Measurements from ENCODE around the gene RYR1. TPM values are rescaled to one million over a fixed set of nuclear protein-coding genes. Genes with fewer than 3 reads are reported as not detected.

The RYR1 gene
- total and polyA plus RNA-seq, 10 of the 15 experiments (the other 5 are each of a cell fraction or from before 2014, with no cell fraction given), result under 0.01 to 0.32 (median 0.07) TPM; not detected in 1

DNA sequence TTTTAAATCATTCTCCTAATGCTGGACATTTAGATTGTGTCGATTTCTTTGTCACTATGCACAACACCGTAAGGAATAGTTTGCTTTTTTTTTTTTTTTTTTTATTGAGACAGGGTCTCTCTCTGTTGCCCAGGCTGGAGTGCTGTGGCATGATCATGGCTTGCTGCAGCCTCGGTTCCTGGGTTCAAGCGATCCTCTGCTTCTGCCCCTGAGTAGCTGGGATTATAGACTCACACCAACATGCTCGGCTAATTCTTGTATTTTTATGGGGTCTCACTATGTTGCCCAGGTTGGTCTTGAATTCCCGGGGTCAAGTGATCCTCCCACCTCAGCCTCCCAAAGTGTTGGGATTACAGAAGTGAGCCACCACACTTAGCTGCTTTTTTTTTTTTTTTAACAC is 86.5 kb downstream of the RYR1 start (continued):
- TF ChIP-seq TAF1 (IDR thresholded peaks at IDR 0.05; ENCODE audit: borderline replicate concordance, low read depth, low read length), result no peak
- TF ChIP-seq, protein P1, sequence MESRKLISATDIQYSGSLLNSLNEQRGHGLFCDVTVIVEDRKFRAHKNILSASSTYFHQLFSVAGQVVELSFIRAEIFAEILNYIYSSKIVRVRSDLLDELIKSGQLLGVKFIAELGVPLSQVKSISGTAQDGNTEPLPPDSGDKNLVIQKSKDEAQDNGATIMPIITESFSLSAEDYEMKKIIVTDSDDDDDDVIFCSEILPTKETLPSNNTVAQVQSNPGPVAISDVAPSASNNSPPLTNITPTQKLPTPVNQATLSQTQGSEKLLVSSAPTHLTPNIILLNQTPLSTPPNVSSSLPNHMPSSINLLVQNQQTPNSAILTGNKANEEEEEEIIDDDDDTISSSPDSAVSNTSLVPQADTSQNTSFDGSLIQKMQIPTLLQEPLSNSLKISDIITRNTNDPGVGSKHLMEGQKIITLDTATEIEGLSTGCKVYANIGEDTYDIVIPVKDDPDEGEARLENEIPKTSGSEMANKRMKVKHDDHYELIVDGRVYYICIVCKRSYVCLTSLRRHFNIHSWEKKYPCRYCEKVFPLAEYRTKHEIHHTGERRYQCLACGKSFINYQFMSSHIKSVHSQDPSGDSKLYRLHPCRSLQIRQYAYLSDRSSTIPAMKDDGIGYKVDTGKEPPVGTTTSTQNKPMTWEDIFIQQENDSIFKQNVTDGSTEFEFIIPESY (IDR thresholded peaks at IDR 0.05), result no peak

DNA sequence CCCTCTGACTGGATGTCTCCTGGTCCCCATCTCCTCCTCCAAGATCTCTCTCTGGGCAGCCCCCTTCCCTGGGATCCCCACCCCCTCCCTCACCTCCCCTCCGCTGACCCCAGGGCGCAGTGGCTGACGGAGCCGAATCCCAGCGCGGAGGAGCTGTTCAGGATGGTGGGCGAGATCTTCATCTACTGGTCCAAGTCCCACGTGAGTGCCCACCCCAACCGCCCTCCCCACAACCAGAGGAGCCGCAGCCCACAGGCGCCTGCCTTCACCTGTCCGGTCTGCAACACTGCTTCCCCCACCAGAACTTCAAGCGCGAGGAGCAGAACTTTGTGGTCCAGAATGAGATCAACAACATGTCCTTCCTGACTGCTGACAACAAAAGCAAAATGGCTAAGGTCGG is 89.4 kb downstream of the RYR1 start:
- Histone ChIP-seq H3K9ac (ENCODE audit: control insufficient read depth, insufficient read depth, low read length) (no peak overlapping the region), H4K20me1 (ENCODE audit: control insufficient read depth, insufficient read depth) (no peaks in the 10 kb centered on the region), H3K27me3 (replicated peaks in 1 of 2; ENCODE audit: control insufficient read depth in 2 of 2, insufficient read depth in 2 of 2, low read length in 1 of 2) (no peaks in the 10 kb centered on the region), H3K4me1 (ENCODE audit: control insufficient read depth, insufficient read depth, low read length) (no peaks in the 10 kb centered on the region), H3K79me2 (ENCODE audit: control insufficient read depth, insufficient read depth, low read length) (no peaks in the 10 kb centered on the region), H3K4me2 (ENCODE audit: control insufficient read depth, insufficient read depth) (no peak overlapping the region), H3K36me3 (ENCODE audit: control insufficient read depth in 2 of 2, insufficient read depth in 2 of 2, low read length in 1 of 2) (no peaks in the 10 kb centered on the region), H3K4me3 (no peak overlapping the region), H3K27ac (ENCODE audit: control insufficient read depth, insufficient read depth) (no peak overlapping the region), H3K9me3 (replicated peaks; ENCODE audit: control insufficient read depth, insufficient read depth, low read length) (no peaks in the 10 kb centered on the region), H2AFZ (ENCODE audit: control insufficient read depth, low read depth, low read length) (no peak overlapping the region)
- ChIA-PET POLR2A (no interaction called here), RAD21 (ENCODE audit: unreplicated experiment) (no interaction called here), CTCF (no interaction called here), SMC1A (ENCODE audit: uncharacterized antibody, unreplicated experiment) (no interaction called here)
- 67% methylated on average over 6 of the region's 15 CpGs for WGBS (ENCODE audit: insufficient coverage, insufficient replicate concordance, low lambda C conversion rate, missing lambda C conversion rate)
- FAIRE-seq (no peak), DNase-seq (ENCODE audit: low read depth, low spot score) (no peak), ATAC-seq (no peak)
- in situ Hi-C loops (cut with MboI), result no loop called here
- no TSS peak for BruUV-seq (replicated peaks)
- intact Hi-C loops (cut with micrococcal nuclease; ENCODE audit: unreplicated experiment), result no loop called here
- TF ChIP-seq RAD51 (IDR thresholded peaks at IDR 0.05), result no peak
- TF ChIP-seq HCFC1 (IDR thresholded peaks at IDR 0.05; ENCODE audit: low read length), result no peak
- no peak for TF ChIP-seq NBN (IDR thresholded peaks at IDR 0.05)
- TF ChIP-seq, protein P2, sequence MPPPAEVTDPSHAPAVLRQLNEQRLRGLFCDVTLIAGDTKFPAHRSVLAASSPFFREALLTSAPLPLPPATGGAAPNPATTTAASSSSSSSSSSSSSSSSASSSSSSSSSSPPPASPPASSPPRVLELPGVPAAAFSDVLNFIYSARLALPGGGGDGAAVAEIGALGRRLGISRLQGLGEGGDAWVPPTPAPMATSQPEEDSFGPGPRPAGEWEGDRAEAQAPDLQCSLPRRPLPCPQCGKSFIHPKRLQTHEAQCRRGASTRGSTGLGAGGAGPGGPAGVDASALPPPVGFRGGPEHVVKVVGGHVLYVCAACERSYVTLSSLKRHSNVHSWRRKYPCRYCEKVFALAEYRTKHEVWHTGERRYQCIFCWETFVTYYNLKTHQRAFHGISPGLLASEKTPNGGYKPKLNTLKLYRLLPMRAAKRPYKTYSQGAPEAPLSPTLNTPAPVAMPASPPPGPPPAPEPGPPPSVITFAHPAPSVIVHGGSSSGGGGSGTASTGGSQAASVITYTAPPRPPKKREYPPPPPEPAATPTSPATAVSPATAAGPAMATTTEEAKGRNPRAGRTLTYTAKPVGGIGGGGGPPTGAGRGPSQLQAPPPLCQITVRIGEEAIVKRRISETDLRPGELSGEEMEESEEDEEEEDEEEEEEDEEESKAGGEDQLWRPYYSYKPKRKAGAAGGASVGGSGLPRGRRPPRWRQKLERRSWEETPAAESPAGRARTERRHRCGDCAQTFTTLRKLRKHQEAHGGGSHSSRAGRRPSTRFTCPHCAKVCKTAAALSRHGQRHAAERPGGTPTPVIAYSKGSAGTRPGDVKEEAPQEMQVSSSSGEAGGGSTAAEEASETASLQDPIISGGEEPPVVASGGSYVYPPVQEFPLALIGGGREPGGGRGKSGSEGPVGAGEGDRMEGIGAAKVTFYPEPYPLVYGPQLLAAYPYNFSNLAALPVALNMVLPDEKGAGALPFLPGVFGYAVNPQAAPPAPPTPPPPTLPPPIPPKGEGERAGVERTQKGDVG (CRISPR knock-in tag; IDR thresholded peaks at IDR 0.05), result no peak
- no peak for TF ChIP-seq KAT2A (conservative IDR thresholded peaks at IDR 0.05; ENCODE audit: control insufficient read depth, low read depth, low read length)
- TF ChIP-seq, protein P3, sequence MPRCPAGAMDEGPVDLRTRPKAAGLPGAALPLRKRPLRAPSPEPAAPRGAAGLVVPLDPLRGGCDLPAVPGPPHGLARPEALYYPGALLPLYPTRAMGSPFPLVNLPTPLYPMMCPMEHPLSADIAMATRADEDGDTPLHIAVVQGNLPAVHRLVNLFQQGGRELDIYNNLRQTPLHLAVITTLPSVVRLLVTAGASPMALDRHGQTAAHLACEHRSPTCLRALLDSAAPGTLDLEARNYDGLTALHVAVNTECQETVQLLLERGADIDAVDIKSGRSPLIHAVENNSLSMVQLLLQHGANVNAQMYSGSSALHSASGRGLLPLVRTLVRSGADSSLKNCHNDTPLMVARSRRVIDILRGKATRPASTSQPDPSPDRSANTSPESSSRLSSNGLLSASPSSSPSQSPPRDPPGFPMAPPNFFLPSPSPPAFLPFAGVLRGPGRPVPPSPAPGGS (IDR thresholded peaks at IDR 0.05; ENCODE audit: borderline replicate concordance, insufficient read depth, low read depth, low read length, poor library complexity, severe bottlenecking), result no peak
- TF ChIP-seq, protein P4, sequence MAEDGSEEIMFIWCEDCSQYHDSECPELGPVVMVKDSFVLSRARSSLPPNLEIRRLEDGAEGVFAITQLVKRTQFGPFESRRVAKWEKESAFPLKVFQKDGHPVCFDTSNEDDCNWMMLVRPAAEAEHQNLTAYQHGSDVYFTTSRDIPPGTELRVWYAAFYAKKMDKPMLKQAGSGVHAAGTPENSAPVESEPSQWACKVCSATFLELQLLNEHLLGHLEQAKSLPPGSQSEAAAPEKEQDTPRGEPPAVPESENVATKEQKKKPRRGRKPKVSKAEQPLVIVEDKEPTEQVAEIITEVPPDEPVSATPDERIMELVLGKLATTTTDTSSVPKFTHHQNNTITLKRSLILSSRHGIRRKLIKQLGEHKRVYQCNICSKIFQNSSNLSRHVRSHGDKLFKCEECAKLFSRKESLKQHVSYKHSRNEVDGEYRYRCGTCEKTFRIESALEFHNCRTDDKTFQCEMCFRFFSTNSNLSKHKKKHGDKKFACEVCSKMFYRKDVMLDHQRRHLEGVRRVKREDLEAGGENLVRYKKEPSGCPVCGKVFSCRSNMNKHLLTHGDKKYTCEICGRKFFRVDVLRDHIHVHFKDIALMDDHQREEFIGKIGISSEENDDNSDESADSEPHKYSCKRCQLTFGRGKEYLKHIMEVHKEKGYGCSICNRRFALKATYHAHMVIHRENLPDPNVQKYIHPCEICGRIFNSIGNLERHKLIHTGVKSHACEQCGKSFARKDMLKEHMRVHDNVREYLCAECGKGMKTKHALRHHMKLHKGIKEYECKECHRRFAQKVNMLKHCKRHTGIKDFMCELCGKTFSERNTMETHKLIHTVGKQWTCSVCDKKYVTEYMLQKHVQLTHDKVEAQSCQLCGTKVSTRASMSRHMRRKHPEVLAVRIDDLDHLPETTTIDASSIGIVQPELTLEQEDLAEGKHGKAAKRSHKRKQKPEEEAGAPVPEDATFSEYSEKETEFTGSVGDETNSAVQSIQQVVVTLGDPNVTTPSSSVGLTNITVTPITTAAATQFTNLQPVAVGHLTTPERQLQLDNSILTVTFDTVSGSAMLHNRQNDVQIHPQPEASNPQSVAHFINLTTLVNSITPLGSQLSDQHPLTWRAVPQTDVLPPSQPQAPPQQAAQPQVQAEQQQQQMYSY (CRISPR knock-in tag; IDR thresholded peaks at IDR 0.05), result no peak
- no peak for TF ChIP-seq DPF2 (IDR thresholded peaks at IDR 0.05)
